K562 (cell line): ENCODE measurements around the gene TMEM248.
A peak's percentile ranks its signal among the peaks of the same experiment; 100 is the strongest.
"Not testable (repeated sequence)": the region's sequence is repeated elsewhere in the genome, so short reads cannot be mapped to it uniquely, and the experiment has no call there.

ENCODE experiments used
- CBFB ChIP-seq: sonication (generic); formaldehyde crosslinking; IDR thresholded peaks from 2 replicates; pipeline ENCODE4 v1.4.0; 2020; ENCODE audit warnings: mild to moderate bottlenecking, missing genetic modification reagents
- CBX3 ChIP-seq, 2 experiments: IDR thresholded peaks; 1 replicate in 1 of 2; 2 replicates in 1 of 2; pipeline ENCODE4 v1.6.1; 2012; ENCODE audit warnings: inconsistent platforms in 2 of 2, low read length in 2 of 2, borderline replicate concordance in 1 of 2, control low read depth in 1 of 2
- EZH2 ChIP-seq: IDR thresholded peaks from 2 replicates; pipeline ENCODE4 v1.6.1; 2012; ENCODE audit warnings: low read depth, mild to moderate bottlenecking, inconsistent platforms, low read length, borderline replicate concordance
- GATA2 ChIP-seq: sonication (generic); formaldehyde crosslinking; IDR thresholded peaks from 2 replicates; pipeline ENCODE4 v1.4.0; 2020; ENCODE audit warnings: mild to moderate bottlenecking, missing genetic modification reagents
- HCFC1 ChIP-seq: IDR thresholded peaks from 2 replicates; pipeline ENCODE4 v1.6.1; 2012; ENCODE audit warnings: low read depth, low read length, improper control_type of control experiment
- NONO ChIP-seq, 2 experiments: fragments of 200-400 bp in 1 of 2; fragments of 450-650 bp in 1 of 2; formaldehyde crosslinking in 1 of 2; IDR thresholded peaks; 2 replicates each; pipeline ENCODE4 v1.6.1; 2017; ENCODE audit warnings: low read depth in 2 of 2, mild to moderate bottlenecking in 2 of 2, moderate library complexity in 2 of 2, low read length in 1 of 2
- RAD21 ChIP-seq, 2 experiments: fragments of 250-450 bp in 1 of 2; fragments of 450-650 bp in 1 of 2; sonication (Bioruptor Pico) in 1 of 2; formaldehyde crosslinking in 1 of 2; IDR thresholded peaks in 1 of 2; conservative IDR thresholded peaks in 1 of 2; 2 replicates each; pipeline versions ENCODE4 v1.4.0 to v1.8.0; 2020 to 2022; ENCODE audit warnings: mild to moderate bottlenecking in 2 of 2, moderate library complexity in 1 of 2
- TSC22D4 ChIP-seq: fragments of 450-650 bp; IDR thresholded peaks from 2 replicates; pipeline ENCODE4 v1.6.1; 2016; ENCODE audit warnings: missing genetic modification characterization, missing biosample characterization, control low read depth
- ZFX ChIP-seq: sonication (generic); formaldehyde crosslinking; IDR thresholded peaks from 2 replicates; pipeline ENCODE4 v1.8.0; 2022; ENCODE audit warnings: mild to moderate bottlenecking, missing genetic modification reagents, moderate library complexity
- ZNF24 ChIP-seq: fragments of 450-650 bp; IDR thresholded peaks from 2 replicates; pipeline ENCODE4 v1.6.1; 2016
- ZNF780A ChIP-seq: fragments of 250-450 bp; sonication (Bioruptor Pico); IDR thresholded peaks from 2 replicates; pipeline ENCODE4 v1.5.0; 2021; ENCODE audit warnings: mild to moderate bottlenecking
- TF ChIP-seq, protein P1 (sequence below): fragments of 200-600 bp; sonication (generic); IDR thresholded peaks from one replicate; pipeline ENCODE4 v1.6.1; 2012; ENCODE audit warnings: mild to moderate bottlenecking, low read depth, low read length, inconsistent platforms
- TF ChIP-seq, protein P2 (sequence below), 3 experiments: IDR thresholded peaks in 2 of 3; conservative IDR thresholded peaks in 1 of 3; 2 replicates each; pipeline ENCODE4 v1.5.1; 2011 to 2012; ENCODE audit warnings: low read length in 3 of 3, mild to moderate bottlenecking in 3 of 3, control low read depth in 2 of 3, improper control_type of control experiment in 1 of 3, inconsistent platforms in 1 of 3, low read depth in 1 of 3, mixed read lengths in 1 of 3, moderate library complexity in 1 of 3; ENCODE audit not compliant: insufficient read depth in 2 of 3
- TF ChIP-seq, protein P3 (sequence below): sonication (generic); formaldehyde crosslinking; IDR thresholded peaks from 2 replicates; pipeline ENCODE4 v1.8.1; 2023; ENCODE audit warnings: mild to moderate bottlenecking, missing genetic modification reagents

DNA sequence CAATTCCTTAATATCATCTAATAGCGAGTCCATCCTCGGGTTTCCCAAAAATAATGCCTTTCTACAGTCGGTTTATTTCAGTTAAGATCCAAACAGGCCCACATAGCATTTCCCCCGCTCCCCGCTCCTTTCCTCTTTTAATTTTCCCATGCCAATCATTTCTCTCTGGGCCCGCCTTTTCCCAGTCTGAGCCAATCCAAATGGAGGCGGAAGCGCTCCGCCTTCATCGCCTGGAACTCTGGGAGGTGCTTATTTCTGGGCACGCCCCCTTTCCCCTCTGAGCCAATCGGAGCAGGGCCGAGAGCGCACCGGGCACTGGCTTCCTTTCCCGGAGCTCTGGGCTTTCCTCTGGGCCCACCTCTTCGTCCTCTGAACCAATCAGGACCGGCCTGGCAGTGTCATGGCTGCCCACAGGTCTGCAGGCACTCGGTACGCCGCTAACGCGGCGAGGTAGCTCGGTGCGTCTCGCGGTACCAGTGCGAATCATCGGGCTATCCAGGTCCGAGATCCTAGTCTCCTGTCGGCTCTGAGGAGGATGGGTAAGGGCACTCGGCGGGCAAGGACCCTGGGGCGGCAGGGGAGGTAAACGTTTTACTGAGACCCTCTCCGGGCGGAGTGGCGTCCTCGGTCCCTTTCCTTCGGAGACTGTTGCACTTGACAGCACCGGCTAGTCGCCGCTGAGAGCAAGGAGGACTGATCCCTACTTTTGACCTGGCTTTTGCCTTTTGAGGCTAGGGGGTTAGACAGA, 75.6 kb downstream of the TMEM248 start, which contains the start of gene TYW1:
- TF ChIP-seq, protein P1, sequence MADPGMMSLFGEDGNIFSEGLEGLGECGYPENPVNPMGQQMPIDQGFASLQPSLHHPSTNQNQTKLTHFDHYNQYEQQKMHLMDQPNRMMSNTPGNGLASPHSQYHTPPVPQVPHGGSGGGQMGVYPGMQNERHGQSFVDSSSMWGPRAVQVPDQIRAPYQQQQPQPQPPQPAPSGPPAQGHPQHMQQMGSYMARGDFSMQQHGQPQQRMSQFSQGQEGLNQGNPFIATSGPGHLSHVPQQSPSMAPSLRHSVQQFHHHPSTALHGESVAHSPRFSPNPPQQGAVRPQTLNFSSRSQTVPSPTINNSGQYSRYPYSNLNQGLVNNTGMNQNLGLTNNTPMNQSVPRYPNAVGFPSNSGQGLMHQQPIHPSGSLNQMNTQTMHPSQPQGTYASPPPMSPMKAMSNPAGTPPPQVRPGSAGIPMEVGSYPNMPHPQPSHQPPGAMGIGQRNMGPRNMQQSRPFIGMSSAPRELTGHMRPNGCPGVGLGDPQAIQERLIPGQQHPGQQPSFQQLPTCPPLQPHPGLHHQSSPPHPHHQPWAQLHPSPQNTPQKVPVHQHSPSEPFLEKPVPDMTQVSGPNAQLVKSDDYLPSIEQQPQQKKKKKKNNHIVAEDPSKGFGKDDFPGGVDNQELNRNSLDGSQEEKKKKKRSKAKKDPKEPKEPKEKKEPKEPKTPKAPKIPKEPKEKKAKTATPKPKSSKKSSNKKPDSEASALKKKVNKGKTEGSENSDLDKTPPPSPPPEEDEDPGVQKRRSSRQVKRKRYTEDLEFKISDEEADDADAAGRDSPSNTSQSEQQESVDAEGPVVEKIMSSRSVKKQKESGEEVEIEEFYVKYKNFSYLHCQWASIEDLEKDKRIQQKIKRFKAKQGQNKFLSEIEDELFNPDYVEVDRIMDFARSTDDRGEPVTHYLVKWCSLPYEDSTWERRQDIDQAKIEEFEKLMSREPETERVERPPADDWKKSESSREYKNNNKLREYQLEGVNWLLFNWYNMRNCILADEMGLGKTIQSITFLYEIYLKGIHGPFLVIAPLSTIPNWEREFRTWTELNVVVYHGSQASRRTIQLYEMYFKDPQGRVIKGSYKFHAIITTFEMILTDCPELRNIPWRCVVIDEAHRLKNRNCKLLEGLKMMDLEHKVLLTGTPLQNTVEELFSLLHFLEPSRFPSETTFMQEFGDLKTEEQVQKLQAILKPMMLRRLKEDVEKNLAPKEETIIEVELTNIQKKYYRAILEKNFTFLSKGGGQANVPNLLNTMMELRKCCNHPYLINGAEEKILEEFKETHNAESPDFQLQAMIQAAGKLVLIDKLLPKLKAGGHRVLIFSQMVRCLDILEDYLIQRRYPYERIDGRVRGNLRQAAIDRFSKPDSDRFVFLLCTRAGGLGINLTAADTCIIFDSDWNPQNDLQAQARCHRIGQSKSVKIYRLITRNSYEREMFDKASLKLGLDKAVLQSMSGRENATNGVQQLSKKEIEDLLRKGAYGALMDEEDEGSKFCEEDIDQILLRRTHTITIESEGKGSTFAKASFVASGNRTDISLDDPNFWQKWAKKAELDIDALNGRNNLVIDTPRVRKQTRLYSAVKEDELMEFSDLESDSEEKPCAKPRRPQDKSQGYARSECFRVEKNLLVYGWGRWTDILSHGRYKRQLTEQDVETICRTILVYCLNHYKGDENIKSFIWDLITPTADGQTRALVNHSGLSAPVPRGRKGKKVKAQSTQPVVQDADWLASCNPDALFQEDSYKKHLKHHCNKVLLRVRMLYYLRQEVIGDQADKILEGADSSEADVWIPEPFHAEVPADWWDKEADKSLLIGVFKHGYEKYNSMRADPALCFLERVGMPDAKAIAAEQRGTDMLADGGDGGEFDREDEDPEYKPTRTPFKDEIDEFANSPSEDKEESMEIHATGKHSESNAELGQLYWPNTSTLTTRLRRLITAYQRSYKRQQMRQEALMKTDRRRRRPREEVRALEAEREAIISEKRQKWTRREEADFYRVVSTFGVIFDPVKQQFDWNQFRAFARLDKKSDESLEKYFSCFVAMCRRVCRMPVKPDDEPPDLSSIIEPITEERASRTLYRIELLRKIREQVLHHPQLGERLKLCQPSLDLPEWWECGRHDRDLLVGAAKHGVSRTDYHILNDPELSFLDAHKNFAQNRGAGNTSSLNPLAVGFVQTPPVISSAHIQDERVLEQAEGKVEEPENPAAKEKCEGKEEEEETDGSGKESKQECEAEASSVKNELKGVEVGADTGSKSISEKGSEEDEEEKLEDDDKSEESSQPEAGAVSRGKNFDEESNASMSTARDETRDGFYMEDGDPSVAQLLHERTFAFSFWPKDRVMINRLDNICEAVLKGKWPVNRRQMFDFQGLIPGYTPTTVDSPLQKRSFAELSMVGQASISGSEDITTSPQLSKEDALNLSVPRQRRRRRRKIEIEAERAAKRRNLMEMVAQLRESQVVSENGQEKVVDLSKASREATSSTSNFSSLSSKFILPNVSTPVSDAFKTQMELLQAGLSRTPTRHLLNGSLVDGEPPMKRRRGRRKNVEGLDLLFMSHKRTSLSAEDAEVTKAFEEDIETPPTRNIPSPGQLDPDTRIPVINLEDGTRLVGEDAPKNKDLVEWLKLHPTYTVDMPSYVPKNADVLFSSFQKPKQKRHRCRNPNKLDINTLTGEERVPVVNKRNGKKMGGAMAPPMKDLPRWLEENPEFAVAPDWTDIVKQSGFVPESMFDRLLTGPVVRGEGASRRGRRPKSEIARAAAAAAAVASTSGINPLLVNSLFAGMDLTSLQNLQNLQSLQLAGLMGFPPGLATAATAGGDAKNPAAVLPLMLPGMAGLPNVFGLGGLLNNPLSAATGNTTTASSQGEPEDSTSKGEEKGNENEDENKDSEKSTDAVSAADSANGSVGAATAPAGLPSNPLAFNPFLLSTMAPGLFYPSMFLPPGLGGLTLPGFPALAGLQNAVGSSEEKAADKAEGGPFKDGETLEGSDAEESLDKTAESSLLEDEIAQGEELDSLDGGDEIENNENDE = not testable (repeated sequence)
- TF ChIP-seq CBX3 (IDR thresholded peaks at IDR 0.05; ENCODE audit: borderline replicate concordance in 1 of 2, low read length in 2 of 2); CBFB (CRISPR knock-in tag); EZH2; RAD21 (CRISPR knock-in tag; conservative IDR thresholded peaks at IDR 0.05 in 1 of 2, IDR thresholded peaks at IDR 0.05 in 1 of 2); ZNF24; GATA2 (CRISPR knock-in tag); NONO (IDR thresholded peaks at IDR 0.05; ENCODE audit: low read depth in 2 of 2, low read length in 1 of 2); TSC22D4; ZNF780A (CRISPR knock-in tag): not testable (repeated sequence)
- TF ChIP-seq, protein P2, sequence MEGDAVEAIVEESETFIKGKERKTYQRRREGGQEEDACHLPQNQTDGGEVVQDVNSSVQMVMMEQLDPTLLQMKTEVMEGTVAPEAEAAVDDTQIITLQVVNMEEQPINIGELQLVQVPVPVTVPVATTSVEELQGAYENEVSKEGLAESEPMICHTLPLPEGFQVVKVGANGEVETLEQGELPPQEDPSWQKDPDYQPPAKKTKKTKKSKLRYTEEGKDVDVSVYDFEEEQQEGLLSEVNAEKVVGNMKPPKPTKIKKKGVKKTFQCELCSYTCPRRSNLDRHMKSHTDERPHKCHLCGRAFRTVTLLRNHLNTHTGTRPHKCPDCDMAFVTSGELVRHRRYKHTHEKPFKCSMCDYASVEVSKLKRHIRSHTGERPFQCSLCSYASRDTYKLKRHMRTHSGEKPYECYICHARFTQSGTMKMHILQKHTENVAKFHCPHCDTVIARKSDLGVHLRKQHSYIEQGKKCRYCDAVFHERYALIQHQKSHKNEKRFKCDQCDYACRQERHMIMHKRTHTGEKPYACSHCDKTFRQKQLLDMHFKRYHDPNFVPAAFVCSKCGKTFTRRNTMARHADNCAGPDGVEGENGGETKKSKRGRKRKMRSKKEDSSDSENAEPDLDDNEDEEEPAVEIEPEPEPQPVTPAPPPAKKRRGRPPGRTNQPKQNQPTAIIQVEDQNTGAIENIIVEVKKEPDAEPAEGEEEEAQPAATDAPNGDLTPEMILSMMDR (IDR thresholded peaks at IDR 0.05 in 2 of 3, conservative IDR thresholded peaks at IDR 0.05 in 1 of 3; ENCODE audit: insufficient read depth in 2 of 3, low read depth in 1 of 3, low read length in 3 of 3) = not testable (repeated sequence)
- TF ChIP-seq HCFC1 (peak; percentile 65), ZFX (CRISPR knock-in tag) (0 out of 2 replicates have a peak, but pooled peaks have one; percentile 44)
- TF ChIP-seq, protein P3, sequence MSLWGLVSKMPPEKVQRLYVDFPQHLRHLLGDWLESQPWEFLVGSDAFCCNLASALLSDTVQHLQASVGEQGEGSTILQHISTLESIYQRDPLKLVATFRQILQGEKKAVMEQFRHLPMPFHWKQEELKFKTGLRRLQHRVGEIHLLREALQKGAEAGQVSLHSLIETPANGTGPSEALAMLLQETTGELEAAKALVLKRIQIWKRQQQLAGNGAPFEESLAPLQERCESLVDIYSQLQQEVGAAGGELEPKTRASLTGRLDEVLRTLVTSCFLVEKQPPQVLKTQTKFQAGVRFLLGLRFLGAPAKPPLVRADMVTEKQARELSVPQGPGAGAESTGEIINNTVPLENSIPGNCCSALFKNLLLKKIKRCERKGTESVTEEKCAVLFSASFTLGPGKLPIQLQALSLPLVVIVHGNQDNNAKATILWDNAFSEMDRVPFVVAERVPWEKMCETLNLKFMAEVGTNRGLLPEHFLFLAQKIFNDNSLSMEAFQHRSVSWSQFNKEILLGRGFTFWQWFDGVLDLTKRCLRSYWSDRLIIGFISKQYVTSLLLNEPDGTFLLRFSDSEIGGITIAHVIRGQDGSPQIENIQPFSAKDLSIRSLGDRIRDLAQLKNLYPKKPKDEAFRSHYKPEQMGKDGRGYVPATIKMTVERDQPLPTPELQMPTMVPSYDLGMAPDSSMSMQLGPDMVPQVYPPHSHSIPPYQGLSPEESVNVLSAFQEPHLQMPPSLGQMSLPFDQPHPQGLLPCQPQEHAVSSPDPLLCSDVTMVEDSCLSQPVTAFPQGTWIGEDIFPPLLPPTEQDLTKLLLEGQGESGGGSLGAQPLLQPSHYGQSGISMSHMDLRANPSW = not testable (repeated sequence)
